Neutrophil (primary cell): Measurements from ENCODE around the gene KDM4B.

Source experiments
- H3K27ac ChIP-seq: fragments of 200-600 bp; sonication (generic); 2 replicates; pipeline ENCODE4 v1.5.1; 2016; ENCODE audit warnings: mild to moderate bottlenecking, moderate library complexity
- H3K27me3 ChIP-seq: fragments of 200-600 bp; sonication (generic); 2 replicates; pipeline ENCODE4 v1.6.0; 2016; ENCODE audit warnings: mild to moderate bottlenecking
- H3K36me3 ChIP-seq: fragments of 200-600 bp; sonication (generic); 2 replicates; pipeline ENCODE4 v1.5.1; 2017
- H3K4me1 ChIP-seq, 2 experiments: fragments of 200-600 bp in 1 of 2; sonication (generic) in 1 of 2; 1 replicate in 1 of 2; 2 replicates in 1 of 2; pipeline versions ENCODE4 v1.5.1 to v1.6.1; 2013 to 2016; ENCODE audit warnings: low read depth in 1 of 2, low read length in 1 of 2, mild to moderate bottlenecking in 1 of 2, moderate library complexity in 1 of 2; ENCODE audit not compliant: control insufficient read depth in 1 of 2, insufficient read depth in 1 of 2
- H3K4me3 ChIP-seq, 2 experiments: fragments of 200-600 bp in 1 of 2; sonication (generic) in 1 of 2; 1 replicate in 1 of 2; 2 replicates in 1 of 2; pipeline ENCODE4 v1.5.1; 2013 to 2016; ENCODE audit warnings: low read depth in 1 of 2, low read length in 1 of 2, mild to moderate bottlenecking in 1 of 2, moderate library complexity in 1 of 2
- H3K9me3 ChIP-seq: fragments of 200-600 bp; sonication (generic); 2 replicates; pipeline ENCODE4 v1.5.1; 2016
- CTCF ChIP-seq: fragments of 200-600 bp; sonication (generic); IDR thresholded peaks from 2 replicates; pipeline ENCODE4 v1.5.1; 2016; ENCODE audit warnings: antibody characterized with exemption

Gene KDM4B

GRCh38 chr19:5086230-5086629 is 117.3 kb downstream of the KDM4B start:
- peaks cover 91% of the 10 kb centered on the region for H3K36me3 ChIP-seq

DNA sequence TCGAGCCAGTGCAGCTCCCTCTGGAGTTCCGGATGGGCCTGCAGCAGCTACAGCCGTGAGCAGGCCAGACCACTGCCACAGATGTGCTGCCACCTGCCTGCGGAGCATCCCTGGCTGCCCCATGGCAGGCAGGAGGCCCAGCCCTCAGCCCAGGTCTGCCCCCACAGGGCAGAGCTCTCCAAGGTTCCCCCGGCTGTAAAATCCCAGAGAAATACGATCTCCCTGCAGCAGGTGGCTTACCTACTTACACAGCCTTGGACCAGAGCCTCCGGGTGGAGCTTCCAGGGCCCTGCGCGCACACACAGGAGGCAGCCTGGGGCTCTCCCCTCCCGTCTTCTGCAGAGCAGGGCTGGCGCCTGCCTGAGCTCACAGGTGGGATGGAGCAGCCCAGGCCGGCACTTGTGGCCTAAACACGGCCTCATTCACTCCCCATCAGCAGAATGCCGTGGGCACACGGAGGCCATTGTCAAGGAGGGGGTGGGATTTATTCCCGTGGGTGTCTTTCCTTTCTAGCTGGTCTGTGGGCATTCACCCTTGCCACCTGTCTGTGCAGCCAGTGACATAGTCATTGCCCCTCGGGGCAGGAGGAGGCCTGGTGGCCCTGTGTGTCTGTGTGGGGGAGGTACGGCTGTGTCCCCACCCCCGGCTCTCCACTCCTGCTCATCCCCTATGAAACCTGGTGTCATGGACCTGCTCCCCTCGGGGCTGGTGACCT is 118.0 kb downstream of the KDM4B start:
- no peaks in the 10 kb centered on the region for H3K27me3 ChIP-seq
- TF ChIP-seq CTCF = no peak
- peaks cover 91% of the 10 kb centered on the region for H3K36me3 ChIP-seq
- no peaks in the 10 kb centered on the region for H3K4me1 ChIP-seq
- no peak overlapping the region for H3K27ac ChIP-seq
- no peak overlapping the region for H3K4me3 ChIP-seq
- H3K9me3 ChIP-seq = no peaks in the 10 kb centered on the region

More at GRCh38 chr19:5086230-5086629, 117.3 kb downstream of the KDM4B start:
- no peak for TF ChIP-seq CTCF
- Histone ChIP-seq H3K27me3 (no peaks in the 10 kb centered on the region), H3K4me1 (no peaks in the 10 kb centered on the region), H3K4me3 (no peak overlapping the region), H3K9me3 (no peaks in the 10 kb centered on the region), H3K27ac (no peak overlapping the region)

DNA sequence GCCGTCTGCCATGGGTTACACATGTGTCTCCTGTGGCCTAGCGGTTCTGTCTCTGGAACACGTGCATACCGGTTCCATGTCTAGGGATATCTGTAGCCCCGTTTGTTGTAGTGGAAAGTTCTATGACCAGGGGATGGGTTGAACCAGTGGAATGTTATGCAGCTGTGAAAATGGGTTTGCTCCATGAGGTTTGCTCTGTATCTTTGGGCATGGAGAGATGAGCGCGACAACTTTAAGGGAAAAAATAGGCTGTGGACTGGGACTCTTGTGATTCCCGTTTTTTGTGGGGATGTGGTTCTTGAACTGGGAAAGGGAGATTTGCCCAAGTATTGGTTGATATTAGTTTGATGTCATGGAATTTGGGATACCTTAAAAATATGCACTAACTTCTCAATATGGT is 120.4 kb downstream of the KDM4B start:
- no peak for TF ChIP-seq CTCF
- Histone ChIP-seq H3K9me3 (no peaks in the 10 kb centered on the region), H3K36me3 (peaks cover 93% of the 10 kb centered on the region)

DNA sequence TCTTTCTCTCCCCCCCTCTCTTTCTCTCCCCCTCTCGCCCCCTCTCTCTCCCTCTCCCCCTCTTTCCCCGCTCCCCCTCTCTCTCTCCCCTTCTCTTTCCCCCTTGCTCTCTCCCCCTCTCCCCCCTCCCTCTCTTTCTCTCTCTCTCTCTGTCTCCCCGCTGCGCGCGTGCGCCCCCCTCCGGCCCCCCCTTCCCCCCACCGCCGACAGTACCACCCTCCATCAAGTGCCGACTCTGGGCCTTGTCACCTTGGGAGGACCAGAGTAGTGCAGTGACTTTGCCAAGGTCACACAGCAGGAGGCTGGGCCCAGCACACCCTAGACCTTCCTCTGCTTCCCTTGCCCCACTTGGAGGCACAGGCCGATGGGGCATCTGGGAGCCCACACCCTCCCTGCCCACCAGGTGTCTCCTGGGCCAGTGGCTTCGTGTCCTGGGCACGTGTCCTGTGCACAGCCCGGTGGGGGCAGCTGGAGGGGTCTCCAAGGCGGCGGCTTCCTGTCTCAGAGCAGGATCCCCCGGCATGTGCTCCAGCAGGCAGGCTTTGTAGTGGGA is 121.6 kb downstream of the KDM4B start:
- H3K36me3 ChIP-seq = peaks cover 91% of the 10 kb centered on the region
- no peak for TF ChIP-seq CTCF
- no peaks in the 10 kb centered on the region for H3K9me3 ChIP-seq
- no peaks in the 10 kb centered on the region for H3K27me3 ChIP-seq
- H3K27ac ChIP-seq = no peak overlapping the region
- H3K4me1 ChIP-seq = no peaks in the 10 kb centered on the region
- no peak overlapping the region for H3K4me3 ChIP-seq

More for the DNA sequence above, 120.4 kb downstream of the KDM4B start:
- Histone ChIP-seq H3K4me3 (no peak overlapping the region), H3K27me3 (no peaks in the 10 kb centered on the region), H3K27ac (no peak overlapping the region), H3K4me1 (no peaks in the 10 kb centered on the region)

- H3K4me1 ChIP-seq = no peaks in the 10 kb centered on the region
- H3K27ac ChIP-seq = no peak overlapping the region
- H3K9me3 ChIP-seq = no peaks in the 10 kb centered on the region
- TF ChIP-seq CTCF = no peak
- no peaks in the 10 kb centered on the region for H3K27me3 ChIP-seq
- peaks cover 85% of the 10 kb centered on the region for H3K36me3 ChIP-seq
- no peak overlapping the region for H3K4me3 ChIP-seq
These were observed 122.2 kb downstream of the KDM4B start for GRCh38 chr19:5091018-5091683.
